Activated naive CD4-positive, alpha-beta T cell treated with anti-CD3 and anti-CD28 coated beads, Interleukin-2, amount 50 U/mL, for 72 hours (primary cell): ENCODE data around the gene SVIP. TPM values are rescaled to one million over a fixed set of nuclear protein-coding genes. Genes with fewer than 3 reads are reported as not detected.

Source experiments
- total RNA-seq, 2 donors: library from RNA; stranded (reverse); gene quantifications; one replicate each; pipeline ENCODE4 v1.2.3, GENCODE V29; 2022

The SVIP gene
- total RNA-seq, 2 donors from 2014 or later, result 46.6 to 70.2 TPM

Other genes with a start within 250 kb of the SVIP start
- gene FANCF, start 204.0 kb downstream of the SVIP start, total RNA-seq, result 10 to 100 TPM in 1 of 2 donors, 1 to 10 TPM in 1; 5.1 to 13.8 TPM
- gene GAS2, start 163.2 kb downstream of the SVIP start, total RNA-seq, result 1 to 10 TPM; 2.0 to 3.2 TPM
- not detected for gene CCDC179, start 30.7 kb upstream of the SVIP start, total RNA-seq